ENCODE results near the gene C2orf49. TPM values are rescaled to one million over a fixed set of nuclear protein-coding genes. Genes with fewer than 3 reads are reported as not detected.

The C2orf49 gene
- total and polyA plus RNA-seq, 2 of the 8 experiments (the other 6 are each of a cell fraction or from before 2014, with no cell fraction given) = 5.6 to 19.9 TPM

DNA sequence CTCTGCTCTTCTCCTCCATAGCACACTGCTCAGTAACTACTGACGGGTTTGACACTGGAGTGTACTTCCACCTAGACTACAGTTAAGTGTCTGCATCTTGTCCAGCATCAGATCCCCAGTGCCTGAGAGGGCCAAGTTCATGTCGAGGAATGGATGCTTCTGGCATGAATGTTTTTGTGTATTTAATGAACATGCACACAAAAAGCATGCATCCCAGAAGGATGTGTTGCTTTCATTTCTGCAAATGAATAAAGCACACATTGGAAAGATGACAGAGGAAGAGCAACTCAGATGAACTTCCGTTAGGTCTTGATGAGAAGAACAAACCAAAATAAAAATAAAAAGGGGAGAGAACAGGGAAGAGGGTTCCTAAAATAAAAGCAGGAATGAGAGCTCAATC lies 27.9 kb downstream of the C2orf49 start:
- Histone ChIP-seq H4K20me1 (replicated peaks in 1 of 2; ENCODE audit: control insufficient read depth in 1 of 2, insufficient read depth in 2 of 2, low read length in 2 of 2) (peaks cover 0 to 4% of the 10 kb centered on the region in 2 experiments), H2AK5ac (ENCODE audit: low read depth, low read length) (no peak overlapping the region), H3K27me3 (replicated peaks in 1 of 4; ENCODE audit: control insufficient read depth in 3 of 4, extremely low read depth in 1 of 4, insufficient read depth in 3 of 4, low read length in 3 of 4) (no peaks in the 10 kb centered on the region), H3K9me3 (ENCODE audit: insufficient read depth in 2 of 2, low read depth in 1 of 2, low read length in 1 of 2) (no peaks in the 10 kb centered on the region), H4K91ac (replicated peaks; ENCODE audit: insufficient read length, low read length) (no peak overlapping the region), H3K14ac (ENCODE audit: insufficient read length) (no peak overlapping the region), H3K23ac (ENCODE audit: insufficient read length) (no peak overlapping the region), H3K36me3 (ENCODE audit: control insufficient read depth in 2 of 4, insufficient read depth in 4 of 4, low read length in 3 of 4) (peaks cover 7 to 38% (median 25%) of the 10 kb centered on the region in 4 experiments), H4K5ac (ENCODE audit: insufficient read length, low read depth, low read length) (no peak overlapping the region), H3K4me3 (ENCODE audit: extremely low read depth in 1 of 4, insufficient read depth in 2 of 4, low read depth in 3 of 4, low read length in 4 of 4) (no peak overlapping the region), H2BK12ac (ENCODE audit: low read depth, low read length) (no peak overlapping the region), H2AFZ (ENCODE audit: low read length) (no peak overlapping the region), H3K4me1 (replicated peaks in 1 of 4; ENCODE audit: control insufficient read depth in 3 of 4, insufficient read depth in 4 of 4, low read length in 3 of 4) (no peaks in the 10 kb centered on the region), H2BK5ac (ENCODE audit: low read depth, low read length) (no peak overlapping the region), H3K4ac (replicated peaks; ENCODE audit: insufficient read length, low read depth, low read length) (no peak overlapping the region), H3K27ac (ENCODE audit: low read depth, low read length) (no peak overlapping the region), H2BK15ac (ENCODE audit: low read length) (no peak overlapping the region), H3K79me2 (ENCODE audit: control insufficient read depth in 1 of 2, insufficient read depth in 2 of 2, low read length in 2 of 2) (no peaks in the 10 kb centered on the region), H3K23me2 (ENCODE audit: low read depth, low read length) (no peaks in the 10 kb centered on the region), H3K56ac (replicated peaks; ENCODE audit: insufficient read length, low read depth, low read length) (no peak overlapping the region), H2BK20ac (ENCODE audit: low read length) (no peak overlapping the region), H4K8ac (ENCODE audit: extremely low read depth, insufficient read depth, low read length) (no peak overlapping the region), H3K9ac (replicated peaks in 1 of 4; ENCODE audit: extremely low read depth in 1 of 4, low read depth in 3 of 4, low read length in 3 of 4) (no peak overlapping the region), H3K18ac (ENCODE audit: extremely low read depth, low read length) (no peak overlapping the region), H3K4me2 (ENCODE audit: insufficient read depth in 1 of 2, low read depth in 2 of 2, low read length in 2 of 2) (no peak overlapping the region), H2BK120ac (replicated peaks; ENCODE audit: low read depth, low read length) (no peak overlapping the region), H3K79me1 (ENCODE audit: low read depth, low read length) (peaks cover 2% of the 10 kb centered on the region; the same call in 1 of the 2 replicates)
- ChIA-PET CTCF (ENCODE audit: partially characterized antibody) (interaction anchor here (5.0 to 7.2 kb wide), 2 partner anchors 21 to 154 kb away, joined by 20 to 122 read pairs; no protein-coding TSS in a partner anchor), POLR2A (ENCODE audit: partially characterized antibody) (interaction anchor here (0.7 to 1.3 kb wide), 3 partner anchors 16 to 603 kb away, joined by 3 to 4 read pairs (median 3); no protein-coding TSS in a partner anchor)
- 93% methylated on average over 3 of the region's 3 CpGs; no CpG with 5 or more reads in 1 of the 2 experiments for WGBS, 2 experiments (ENCODE audit: extremely low coverage in 1 of 2, insufficient coverage in 1 of 2, insufficient read length in 1 of 2, insufficient replicate concordance in 2 of 2, low coverage in 1 of 2, low lambda C conversion rate in 2 of 2, missing lambda C conversion rate in 1 of 2)
- FAIRE-seq = no peak
- TF ChIP-seq, protein P1, sequence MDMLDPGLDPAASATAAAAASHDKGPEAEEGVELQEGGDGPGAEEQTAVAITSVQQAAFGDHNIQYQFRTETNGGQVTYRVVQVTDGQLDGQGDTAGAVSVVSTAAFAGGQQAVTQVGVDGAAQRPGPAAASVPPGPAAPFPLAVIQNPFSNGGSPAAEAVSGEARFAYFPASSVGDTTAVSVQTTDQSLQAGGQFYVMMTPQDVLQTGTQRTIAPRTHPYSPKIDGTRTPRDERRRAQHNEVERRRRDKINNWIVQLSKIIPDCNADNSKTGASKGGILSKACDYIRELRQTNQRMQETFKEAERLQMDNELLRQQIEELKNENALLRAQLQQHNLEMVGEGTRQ (IDR thresholded peaks at IDR 0.05; ENCODE audit: low read length) = no peak
- no peak for DNase-seq (ENCODE audit: low read depth in 1 of 2, low spot score in 2 of 2)

Data from H1 (cell line).